Measurements from ENCODE around the gene CDRT15. TPM values are rescaled to one million over a fixed set of nuclear protein-coding genes. Genes with fewer than 3 reads are reported as not detected.

The CDRT15 gene
- total RNA-seq, 2 donors from 2014 or later, result not detected

GRCh38 chr17:14206891-14207290, 29.8 kb downstream of the CDRT15 start:
- Histone ChIP-seq H3K36me3 (no peaks in the 10 kb centered on the region), H3K4me1 (replicated peaks) (no peaks in the 10 kb centered on the region)
- WGBS, result 95% methylated on average over 29 of the region's 29 CpGs

GRCh38 chr17:14205992-14206461, 30.6 kb downstream of the CDRT15 start:
- Histone ChIP-seq H3K36me3 (no peaks in the 10 kb centered on the region), H3K27ac (no peak overlapping the region), H3K4me3 (no peak overlapping the region), H3K4me1 (replicated peaks) (no peaks in the 10 kb centered on the region), H3K9me3 (no peaks in the 10 kb centered on the region), H3K27me3 (replicated peaks; ENCODE audit: insufficient read depth) (no peaks in the 10 kb centered on the region)
- 37% methylated on average over 13 of the region's 13 CpGs for WGBS
- peak; percentile 92 for TF ChIP-seq POLR2AphosphoS5 (IDR thresholded peaks at IDR 0.05)
- TF ChIP-seq CTCF (IDR thresholded peaks at IDR 0.05), result no peak
- intact Hi-C loops (cut with DNase I), result no loop called here
- peak; percentile 94 for DNase-seq (ENCODE audit: low spot score)

More at GRCh38 chr17:14206891-14207290, 29.8 kb downstream of the CDRT15 start:
- Histone ChIP-seq H3K4me3 (no peak overlapping the region), H3K9me3 (no peaks in the 10 kb centered on the region), H3K27me3 (replicated peaks; ENCODE audit: insufficient read depth) (no peaks in the 10 kb centered on the region), H3K27ac (no peak overlapping the region)
- TF ChIP-seq POLR2AphosphoS5 (IDR thresholded peaks at IDR 0.05) (no peak), POLR2A (IDR thresholded peaks at IDR 0.05) (no peak), CTCF (IDR thresholded peaks at IDR 0.05) (no peak)
- intact Hi-C loops (cut with DNase I), result no loop called here
- DNase-seq (ENCODE audit: low spot score), result no peak

GRCh38 chr17:14205380-14205779, 31.3 kb downstream of the CDRT15 start:
- Histone ChIP-seq H3K27ac (no peak overlapping the region), H3K36me3 (no peaks in the 10 kb centered on the region), H3K9me3 (no peaks in the 10 kb centered on the region), H3K4me3 (no peak overlapping the region), H3K27me3 (replicated peaks; ENCODE audit: insufficient read depth) (no peaks in the 10 kb centered on the region), H3K4me1 (replicated peaks) (no peaks in the 10 kb centered on the region)
- intact Hi-C loops (cut with DNase I), result no loop called here
- 89% methylated on average over 10 of the region's 10 CpGs for WGBS
- no peak for TF ChIP-seq POLR2AphosphoS5 (IDR thresholded peaks at IDR 0.05)
- no peak for TF ChIP-seq CTCF (IDR thresholded peaks at IDR 0.05)
- no peak for TF ChIP-seq POLR2A (IDR thresholded peaks at IDR 0.05)
- DNase-seq (ENCODE audit: low spot score), result no peak

- Histone ChIP-seq H3K36me3 (no peaks in the 10 kb centered on the region), H3K27me3 (replicated peaks; ENCODE audit: insufficient read depth) (no peaks in the 10 kb centered on the region), H3K27ac (no peak overlapping the region), H3K9me3 (no peaks in the 10 kb centered on the region), H3K4me3 (no peak overlapping the region), H3K4me1 (replicated peaks) (no peaks in the 10 kb centered on the region)
- intact Hi-C loops (cut with DNase I), result no loop called here
- 95% methylated on average over 2 of the region's 2 CpGs for WGBS
- no peak for DNase-seq (ENCODE audit: low spot score)
- TF ChIP-seq CTCF (IDR thresholded peaks at IDR 0.05) (no peak), POLR2A (IDR thresholded peaks at IDR 0.05) (no peak), POLR2AphosphoS5 (IDR thresholded peaks at IDR 0.05) (no peak)
These were observed 32.1 kb downstream of the CDRT15 start for GRCh38 chr17:14204546-14204945.

GRCh38 chr17:14204084-14204483, 32.6 kb downstream of the CDRT15 start:
- Histone ChIP-seq H3K4me1 (replicated peaks) (no peaks in the 10 kb centered on the region), H3K27me3 (replicated peaks; ENCODE audit: insufficient read depth) (no peaks in the 10 kb centered on the region), H3K36me3 (no peaks in the 10 kb centered on the region), H3K4me3 (no peak overlapping the region), H3K9me3 (no peaks in the 10 kb centered on the region), H3K27ac (no peak overlapping the region)
- TF ChIP-seq POLR2AphosphoS5 (IDR thresholded peaks at IDR 0.05) (no peak), CTCF (IDR thresholded peaks at IDR 0.05) (no peak), POLR2A (IDR thresholded peaks at IDR 0.05) (no peak)
- no peak for DNase-seq (ENCODE audit: low spot score)
- intact Hi-C loops (cut with DNase I), result no loop called here
- WGBS, result 76% methylated on average over 5 of the region's 5 CpGs
